ENCODE measurements around the gene ADH7.
A peak's percentile ranks its signal among the peaks of the same experiment; 100 is the strongest.
"Not testable (repeated sequence)": the region's sequence is repeated elsewhere in the genome, so short reads cannot be mapped to it uniquely, and the experiment has no call there.

The ADH7 gene

GRCh38 chr4:99414902-99415301 lies 20.2 kb downstream of the ADH7 start:
- not testable (repeated sequence) for DNase-seq

GRCh38 chr4:99414401-99414800 lies 20.7 kb downstream of the ADH7 start:
- DNase-seq, result no peak

- DNase-seq, result no peak
These were observed 22.0 kb downstream of the ADH7 start for GRCh38 chr4:99413140-99413539.

GRCh38 chr4:99411041-99411440 lies 24.1 kb downstream of the ADH7 start:
- DNase-seq, result no peak

GRCh38 chr4:99410075-99410474 lies 25.1 kb downstream of the ADH7 start:
- no peak for DNase-seq

DNA sequence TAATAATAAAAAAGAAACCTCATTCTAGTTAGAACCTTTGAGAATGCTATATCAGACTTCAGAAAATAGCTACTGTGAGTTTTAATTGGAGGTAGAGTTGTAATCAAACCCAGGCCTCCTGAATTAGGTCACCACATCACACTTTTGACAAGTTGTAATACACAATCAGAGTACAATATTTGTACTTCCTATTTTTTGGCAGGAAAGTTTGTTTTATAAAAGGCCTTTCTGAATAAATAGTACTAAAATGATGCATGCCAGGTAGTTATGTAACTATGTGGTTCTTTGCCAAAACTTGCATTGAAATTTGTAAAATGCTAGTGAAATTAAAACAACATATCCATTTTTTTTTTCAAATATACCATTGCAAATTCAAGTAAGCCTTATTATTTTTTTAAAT lies 26.8 kb downstream of the ADH7 start:
- DNase-seq, result no peak

DNA sequence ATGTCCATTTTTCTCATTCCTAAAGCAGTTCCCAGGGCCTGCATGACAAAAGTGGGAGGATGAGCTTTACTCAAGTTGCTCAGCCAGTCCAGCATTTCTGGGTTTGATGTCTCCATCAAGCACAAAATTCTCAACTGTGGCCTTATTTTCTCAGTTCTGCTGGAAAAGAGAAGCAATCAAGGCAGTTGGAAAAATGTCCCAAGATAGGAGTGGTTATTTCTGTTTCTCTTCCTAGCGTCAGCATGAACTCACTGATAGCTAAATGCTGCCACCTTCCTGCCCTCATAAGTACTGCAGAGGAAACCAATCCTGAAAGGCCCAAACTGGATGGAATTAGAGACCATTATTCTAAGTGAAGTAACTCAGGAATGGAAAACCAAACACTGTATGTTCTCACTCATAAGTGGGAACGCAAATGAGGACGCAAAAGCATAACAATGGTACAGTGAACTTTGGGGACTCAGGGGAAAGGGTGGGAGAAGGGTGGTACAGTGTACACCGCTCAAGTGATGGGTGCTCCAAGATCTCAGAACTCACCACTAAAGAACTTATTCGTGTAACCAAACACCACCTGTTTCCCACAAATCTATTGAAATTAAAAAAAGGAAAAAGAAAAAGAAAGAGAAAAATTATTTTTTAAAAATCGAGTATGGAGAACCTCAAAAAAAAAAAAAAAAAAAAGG lies 29.6 kb downstream of the ADH7 start:
- DNase-seq, result peak in 1 of 2 experiments; percentile 15

- DNase-seq, result no peak
These were observed 30.4 kb downstream of the ADH7 start for GRCh38 chr4:99404595-99405287.

GRCh38 chr4:99403380-99404184 lies 31.6 kb downstream of the ADH7 start:
- DNase-seq, result no peak

DNA sequence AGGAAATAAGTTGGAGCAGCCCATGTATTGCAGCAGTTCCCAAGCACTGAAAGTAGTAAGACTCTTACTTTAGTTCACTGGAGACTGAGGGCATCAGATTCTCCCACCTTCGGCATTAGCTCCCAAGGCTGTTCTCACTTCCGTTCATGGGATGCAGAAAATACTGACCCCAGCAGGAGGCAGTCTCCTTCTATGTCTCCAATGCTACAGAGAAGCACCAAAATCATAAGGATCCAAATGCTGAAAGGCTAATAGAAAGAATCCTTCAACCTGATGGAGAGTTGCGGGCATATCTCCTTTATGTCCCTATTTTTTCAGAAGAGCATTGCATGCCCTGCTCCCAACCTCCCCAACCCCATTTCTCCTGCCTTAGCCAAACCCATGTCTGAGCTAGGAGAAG lies 32.4 kb downstream of the ADH7 start:
- no peak for DNase-seq

DNA sequence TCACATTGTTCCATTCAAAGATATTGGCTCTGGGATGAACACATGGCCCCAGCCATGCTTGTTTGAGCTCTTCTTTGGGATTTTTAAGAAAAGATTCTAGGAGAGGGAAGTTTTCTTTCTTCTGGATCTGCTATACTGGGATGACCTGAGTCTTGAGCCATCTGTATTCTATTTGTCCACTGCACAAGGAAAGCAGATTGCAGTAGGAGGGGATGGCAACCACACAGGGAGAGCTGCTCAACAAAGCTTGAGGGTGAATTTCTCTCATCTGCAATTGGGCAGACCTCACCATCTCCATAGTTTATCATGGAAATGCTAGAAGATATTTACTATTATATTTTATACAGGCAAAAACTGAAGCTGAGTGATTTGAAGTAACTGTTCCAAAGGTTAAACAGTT lies 34.3 kb downstream of the ADH7 start:
- DNase-seq, result no peak

DNA sequence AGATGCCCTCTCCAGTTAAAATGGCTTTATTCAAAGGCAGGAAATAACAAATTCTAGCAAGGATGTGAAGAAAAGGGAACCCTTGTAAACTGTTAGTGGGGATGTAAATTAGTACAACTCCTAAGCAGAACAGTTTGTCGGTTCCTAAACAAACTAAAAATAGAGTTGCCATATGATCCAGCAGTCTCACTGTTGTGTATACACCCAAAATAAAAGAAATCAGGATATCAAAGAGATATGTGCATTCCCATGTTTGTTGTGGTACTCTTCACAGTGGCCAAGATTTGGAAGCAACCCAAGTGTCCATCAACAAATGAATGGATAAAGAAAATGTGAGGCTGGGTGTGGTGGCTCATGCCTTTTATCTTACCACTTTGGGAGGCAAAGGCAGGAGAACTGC lies 36.1 kb downstream of the ADH7 start:
- DNase-seq, result no peak

GRCh38 chr4:99395595-99396364 lies 39.4 kb downstream of the ADH7 start:
- DNase-seq, result no peak

GRCh38 chr4:99394896-99395295 lies 40.2 kb downstream of the ADH7 start:
- no peak for DNase-seq

DNA sequence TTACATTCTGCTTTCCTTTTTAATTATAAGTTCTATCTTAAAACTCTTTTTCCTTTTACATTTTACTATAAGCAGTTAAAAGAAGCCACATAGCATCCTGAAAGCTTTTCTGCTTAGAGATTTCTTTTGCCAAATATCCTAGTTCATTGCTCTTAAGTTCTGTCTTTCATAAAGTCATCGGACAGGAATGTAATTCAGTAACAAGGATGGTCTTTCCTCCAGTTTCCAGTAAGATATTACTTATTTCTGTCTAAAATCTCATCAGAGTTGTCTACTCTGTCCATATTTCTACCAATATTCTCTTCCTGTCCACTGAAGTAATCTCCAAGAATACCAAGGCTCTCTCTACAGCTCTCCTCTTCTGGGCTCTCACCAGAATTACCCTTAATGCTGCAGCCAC lies 45.1 kb downstream of the ADH7 start:
- no peak for DNase-seq

DNA sequence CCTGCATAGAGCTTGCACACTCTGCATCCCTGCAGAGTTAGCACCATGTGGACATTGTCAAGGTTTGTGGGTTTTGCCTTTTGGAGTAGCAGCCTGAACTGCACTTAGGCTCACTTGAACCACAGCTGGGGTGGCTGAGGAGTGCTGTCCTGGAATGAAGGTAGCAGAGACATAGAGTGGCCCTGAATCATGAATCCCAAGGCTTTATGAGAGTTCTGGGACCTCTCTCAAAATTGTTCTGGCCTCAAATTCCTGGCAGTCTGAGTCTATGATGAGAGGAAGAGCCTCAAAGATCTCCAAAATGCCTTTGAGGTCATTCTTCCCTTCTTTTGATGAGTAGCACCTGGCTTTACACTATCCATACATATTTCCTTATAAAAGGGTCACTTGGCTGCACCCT lies 45.5 kb downstream of the ADH7 start:
- DNase-seq, result no peak

GRCh38 chr4:99383833-99384392 lies 51.2 kb downstream of the ADH7 start:
- DNase-seq, result no peak

- DNase-seq, result no peak
These were observed 51.7 kb downstream of the ADH7 start for GRCh38 chr4:99383399-99383798.

- no peak for DNase-seq
These were observed 52.3 kb downstream of the ADH7 start for GRCh38 chr4:99382745-99383360.

GRCh38 chr4:99381588-99382175 lies 53.5 kb downstream of the ADH7 start:
- no peak for DNase-seq

DNA sequence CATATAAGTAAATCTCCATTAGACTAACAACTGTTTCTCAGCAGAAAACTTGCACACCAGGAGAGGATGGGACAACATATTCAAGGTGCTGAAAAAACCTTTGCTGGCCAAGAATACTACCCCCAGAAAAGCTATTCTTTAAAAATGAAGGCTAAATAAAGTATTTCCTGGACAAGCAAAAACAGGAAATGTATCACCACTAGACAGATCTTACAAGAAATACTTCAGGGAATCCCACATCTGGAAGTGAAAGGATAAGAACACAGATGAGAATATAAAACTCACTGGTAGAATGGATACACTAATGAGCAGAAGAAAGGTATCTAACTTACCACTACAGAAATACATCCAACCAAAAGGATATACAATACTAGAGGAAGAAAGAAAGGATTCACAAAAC lies 55.6 kb downstream of the ADH7 start:
- DNase-seq, result no peak

DNA sequence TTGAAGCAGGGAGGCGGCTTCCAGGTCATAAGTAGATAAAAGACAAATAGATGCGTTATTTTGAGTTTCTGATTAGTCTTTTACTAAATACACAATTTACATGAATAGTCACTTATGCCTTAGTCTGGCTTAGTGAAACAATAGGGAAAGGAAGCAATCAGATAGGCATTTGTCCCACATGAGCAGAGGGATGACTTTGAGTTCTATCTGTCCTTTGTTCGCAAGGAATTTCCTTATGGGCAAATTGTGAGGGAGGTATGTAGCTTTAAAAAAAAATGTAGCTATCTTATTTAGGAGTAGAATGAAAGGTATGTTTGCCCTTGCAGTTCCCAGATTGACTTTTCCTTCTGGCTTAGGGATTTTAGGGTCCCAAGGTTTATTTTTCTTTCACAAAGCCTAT lies 56.3 kb downstream of the ADH7 start:
- DNase-seq, result no peak
